Limb (tissue), 2 donors: ENCODE results near the gene MPZ.
"Not testable (repeated sequence)": the region's sequence is repeated elsewhere in the genome, so short reads cannot be mapped to it uniquely, and the experiment has no call there.

ENCODE experiments used
- DNase-seq, 2 donors: peaks; one replicate each; pipeline ENCODE4 v3.0.0-alpha.2; 2016; ENCODE audit errors: extremely low spot score in 2 of 2

The MPZ gene

DNA sequence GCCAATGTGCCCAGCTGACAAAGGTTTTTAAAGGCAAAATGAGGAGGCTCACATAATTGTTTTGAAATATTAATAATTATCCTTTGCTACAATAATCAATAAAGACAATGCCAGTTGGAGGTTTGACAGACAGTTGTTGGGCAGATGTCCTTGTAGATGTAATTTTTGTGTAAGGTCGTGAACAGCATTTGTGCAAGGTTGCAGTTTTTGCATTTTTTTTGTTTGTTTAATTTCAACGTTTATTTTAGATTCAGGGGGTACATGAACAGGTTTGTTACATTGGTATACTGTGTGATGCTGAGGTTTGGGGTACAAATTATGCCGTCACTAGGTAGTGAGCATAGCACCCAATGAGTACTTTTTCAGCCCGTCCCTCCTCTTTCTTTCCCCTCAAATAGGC, 9.3 kb downstream of the MPZ start:
- no peak for DNase-seq

DNA sequence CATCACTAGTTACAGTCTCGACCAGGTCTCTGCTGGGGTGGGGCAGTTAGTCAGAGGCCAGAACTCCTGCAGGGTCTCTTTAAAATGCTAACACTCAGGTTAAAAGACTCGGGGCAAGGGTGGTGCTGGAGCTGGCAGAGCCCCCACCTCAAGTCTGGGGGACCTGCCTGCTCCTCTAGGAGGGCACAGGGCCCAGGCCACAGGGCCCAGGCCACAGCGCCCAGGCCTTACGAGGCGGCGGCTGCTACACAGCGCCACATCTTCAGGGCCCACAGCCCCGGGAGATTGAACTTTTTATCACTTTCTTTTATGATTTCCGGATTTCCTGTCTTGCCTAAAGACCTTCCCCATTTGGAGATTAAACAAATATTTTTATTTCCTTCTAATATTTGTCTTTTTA, 10.4 kb downstream of the MPZ start:
- no peak for DNase-seq

DNA sequence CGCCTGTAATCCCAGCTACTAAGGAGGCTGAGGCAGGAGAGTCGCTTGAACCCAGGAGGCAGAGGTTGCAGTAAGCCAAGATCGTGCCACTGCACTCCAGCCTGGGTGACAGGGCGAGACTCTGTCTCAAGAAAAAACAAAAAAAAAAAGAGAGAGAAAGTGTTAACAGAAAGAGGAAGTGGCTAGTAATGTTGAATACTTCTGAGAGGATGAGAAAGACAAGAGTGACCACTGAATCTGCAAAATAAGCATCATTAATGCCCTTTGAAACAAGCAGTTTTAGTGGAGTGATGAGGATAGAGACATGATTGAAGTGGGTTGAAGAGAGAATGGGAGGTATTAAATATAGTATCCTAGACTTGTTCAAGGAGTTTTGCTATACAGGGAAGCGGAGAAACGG, 11.7 kb downstream of the MPZ start:
- no peak for DNase-seq

DNA sequence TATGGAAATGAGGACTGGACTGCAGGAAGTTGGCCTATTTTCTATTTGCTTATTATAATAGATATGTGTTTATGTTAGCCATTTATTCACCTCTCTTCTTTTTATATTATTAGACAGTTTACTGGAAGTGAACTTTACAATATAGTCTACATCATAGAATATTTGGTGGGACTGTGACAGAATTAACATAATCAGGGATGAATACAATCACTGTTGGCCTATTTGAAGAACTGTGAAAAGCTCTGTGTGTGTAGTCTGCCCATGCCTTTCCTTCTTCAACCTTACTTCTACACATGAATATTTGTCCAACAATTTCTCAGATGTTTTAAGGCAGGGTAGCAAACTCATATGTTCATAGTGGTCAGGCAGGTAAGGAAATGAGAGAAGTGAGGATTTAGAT, 12.4 kb downstream of the MPZ start:
- no peak for DNase-seq

DNA sequence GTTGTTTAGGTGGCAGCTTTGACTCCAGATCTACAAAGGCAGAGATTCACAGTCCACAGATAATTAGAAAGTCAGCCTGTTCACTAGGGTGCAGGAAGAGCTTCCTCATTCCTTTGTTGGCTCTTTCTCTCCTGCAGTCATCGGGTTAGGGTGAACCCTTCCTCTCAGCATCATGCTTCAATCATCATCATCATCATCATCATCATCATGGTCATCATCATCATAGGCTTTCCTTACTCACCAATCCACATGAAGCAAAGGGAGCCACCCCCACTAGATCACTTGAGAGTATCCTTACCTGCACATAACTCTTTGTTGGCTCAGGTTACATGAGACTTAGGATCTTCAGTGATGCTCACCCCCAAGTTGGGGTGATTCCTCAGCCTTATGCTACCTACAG, 19.0 kb downstream of the MPZ start:
- no peak for DNase-seq

DNA sequence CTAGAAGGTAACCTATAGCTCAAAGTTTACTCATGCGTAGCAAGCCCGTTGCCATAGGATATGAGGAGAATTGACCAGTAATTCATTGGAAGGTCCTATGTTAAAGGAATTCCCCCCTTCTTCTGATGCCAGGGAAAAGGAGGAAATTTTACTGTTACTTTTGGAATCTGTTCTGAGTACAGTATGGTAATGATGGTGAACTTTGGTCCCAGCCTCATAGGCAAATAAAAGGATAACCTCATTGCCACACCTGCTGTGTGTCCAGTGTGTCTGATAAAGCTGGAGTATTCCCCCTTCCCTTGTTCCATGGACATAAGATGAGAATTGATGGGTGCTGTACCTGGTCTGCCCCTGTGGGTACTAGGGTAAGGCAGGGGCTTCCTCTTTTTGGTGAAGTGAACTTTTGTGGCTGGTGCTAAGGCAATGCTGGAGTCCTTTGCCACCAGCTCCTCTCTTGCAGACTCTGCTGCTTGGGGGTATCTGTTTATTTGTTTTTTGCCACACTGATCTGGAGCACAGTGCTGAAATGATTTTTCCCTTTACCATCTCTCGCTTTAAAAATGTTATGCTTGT, 22.2 kb downstream of the MPZ start:
- no peak for DNase-seq

DNA sequence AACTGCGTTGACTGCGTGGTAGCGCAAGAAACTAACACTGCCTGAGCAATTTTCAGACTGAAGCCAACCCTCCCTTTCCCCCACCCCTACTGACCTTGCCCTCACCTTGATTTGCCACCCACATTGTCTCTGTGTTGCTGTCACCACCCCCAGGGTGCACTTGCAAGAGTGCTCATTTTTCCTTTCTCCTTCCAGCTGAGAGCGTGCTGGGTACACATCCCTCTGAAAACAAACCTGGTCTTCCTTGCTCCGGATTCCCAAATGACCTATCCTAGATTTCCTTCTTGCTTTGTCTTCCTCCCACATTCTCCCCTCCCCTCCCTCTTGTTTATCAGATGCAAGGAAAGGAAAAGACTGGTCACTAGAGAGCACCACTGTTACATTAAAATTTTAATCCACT, 24.2 kb downstream of the MPZ start:
- no peak for DNase-seq

DNA sequence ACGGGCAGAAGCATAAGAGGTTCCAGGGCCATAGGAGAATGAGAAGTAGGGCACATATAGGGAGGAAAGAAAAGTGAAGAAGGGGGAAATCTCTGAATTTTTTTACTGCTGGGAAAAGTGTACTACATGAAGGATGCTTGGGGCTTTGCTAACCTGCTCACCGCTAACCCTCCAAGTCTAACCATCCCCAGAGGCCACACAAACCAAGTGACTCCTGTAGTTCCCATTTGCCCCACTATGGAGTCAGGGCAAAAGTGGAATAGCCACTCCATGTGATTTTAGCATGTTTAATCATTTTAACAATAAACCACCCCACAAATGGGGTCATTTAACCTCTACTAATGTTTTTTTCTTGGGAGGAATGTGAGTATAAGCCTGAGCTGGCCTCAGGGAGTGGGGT, 24.7 kb downstream of the MPZ start:
- no peak for DNase-seq

DNA sequence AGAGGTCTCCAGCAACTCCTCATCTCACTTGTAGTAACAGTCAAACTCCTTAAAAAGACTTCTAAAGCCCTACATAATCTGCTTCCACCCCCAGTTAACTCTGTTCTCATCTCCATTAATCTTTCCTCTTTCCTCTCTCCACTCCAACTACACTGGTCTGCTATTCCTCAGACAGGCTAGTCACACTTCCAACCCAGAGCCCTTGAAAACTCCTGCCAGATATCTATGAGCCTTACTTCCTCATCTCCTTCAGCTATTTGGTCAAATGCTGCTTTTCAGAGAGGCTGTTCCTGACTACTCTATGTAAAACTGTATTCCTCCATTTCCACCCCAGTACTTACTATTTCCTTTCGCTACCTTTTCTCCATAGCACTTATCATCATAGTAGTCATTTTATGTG, 26.8 kb downstream of the MPZ start:
- DNase-seq = no peak

DNA sequence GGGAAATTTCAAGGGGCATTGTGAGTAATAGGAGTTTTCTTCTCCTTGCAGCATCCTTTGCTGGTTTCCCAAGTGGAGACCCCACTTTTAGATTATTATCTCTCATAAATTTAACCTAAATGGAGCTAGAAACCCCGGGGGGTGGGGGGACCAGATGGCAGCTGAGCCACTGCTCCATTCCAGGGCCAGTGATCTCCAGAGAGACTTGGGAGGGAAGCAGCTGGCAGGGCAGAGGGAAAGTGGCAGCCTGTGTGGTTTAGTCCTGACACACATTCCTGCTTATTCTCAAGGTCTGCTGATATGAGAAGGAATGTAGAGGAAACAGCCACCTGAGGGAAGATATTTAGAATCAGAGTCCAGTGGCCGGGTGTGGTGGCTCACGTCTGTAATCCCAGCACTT, 34.9 kb downstream of the MPZ start:
- no peak for DNase-seq

DNA sequence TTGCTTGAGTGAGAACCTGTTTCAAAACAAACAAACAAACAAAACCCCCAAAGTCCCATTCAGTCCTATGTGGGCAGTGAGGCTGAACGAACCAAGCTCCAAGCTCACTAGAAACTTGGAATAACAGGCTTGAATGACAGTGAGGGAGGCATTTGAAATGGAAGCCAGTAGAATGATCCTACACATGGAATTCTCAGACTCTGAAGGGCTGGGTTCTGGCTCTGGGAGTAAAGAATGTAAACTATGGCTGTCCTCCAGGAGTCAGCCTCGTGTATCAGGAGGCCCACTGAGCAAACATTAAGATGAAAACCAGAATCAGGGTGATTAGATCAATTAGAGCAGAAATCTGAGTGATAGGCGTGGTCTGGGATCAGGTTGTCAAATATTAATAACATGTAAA, 36.4 kb downstream of the MPZ start:
- no peak for DNase-seq

DNA sequence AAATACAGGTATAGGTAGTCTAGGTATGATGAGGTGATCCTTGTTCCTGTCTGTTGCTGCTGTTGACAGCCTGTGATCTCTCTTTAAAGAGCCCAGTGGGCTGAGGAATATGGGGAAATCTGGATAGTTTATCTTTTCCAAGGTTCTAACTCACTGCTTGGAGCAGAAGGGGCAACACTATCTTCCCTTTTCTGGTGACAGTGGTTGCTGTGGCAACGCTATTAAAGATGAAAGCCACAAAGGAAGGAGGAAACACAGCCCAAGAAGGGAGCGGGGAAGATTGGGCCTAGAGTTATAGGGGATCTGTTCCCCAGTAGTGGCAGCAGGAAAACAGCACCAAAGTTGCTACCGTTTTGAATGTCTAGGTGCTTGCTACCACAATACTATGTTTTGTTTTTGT, 42.4 kb downstream of the MPZ start:
- DNase-seq = no peak

DNA sequence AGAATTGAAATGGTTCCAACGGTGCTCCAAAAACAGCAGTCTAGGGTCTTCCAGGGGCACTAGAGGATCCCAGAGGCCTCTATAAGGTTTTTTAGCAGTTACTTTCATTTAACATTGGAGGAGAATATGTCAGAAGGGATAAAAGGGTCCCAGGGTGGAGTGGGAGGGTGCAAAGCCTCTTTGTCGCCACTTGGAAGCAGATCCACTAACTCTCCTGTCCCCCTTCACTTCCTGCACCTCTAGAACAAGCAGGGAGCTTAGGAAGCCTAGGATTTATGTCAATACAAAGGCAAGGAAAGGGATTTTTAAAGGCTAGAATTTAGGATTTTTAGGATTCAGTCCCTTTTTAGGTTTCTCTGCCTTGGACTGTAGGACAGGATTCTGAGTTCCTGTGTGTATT, 42.9 kb downstream of the MPZ start:
- no peak for DNase-seq

DNA sequence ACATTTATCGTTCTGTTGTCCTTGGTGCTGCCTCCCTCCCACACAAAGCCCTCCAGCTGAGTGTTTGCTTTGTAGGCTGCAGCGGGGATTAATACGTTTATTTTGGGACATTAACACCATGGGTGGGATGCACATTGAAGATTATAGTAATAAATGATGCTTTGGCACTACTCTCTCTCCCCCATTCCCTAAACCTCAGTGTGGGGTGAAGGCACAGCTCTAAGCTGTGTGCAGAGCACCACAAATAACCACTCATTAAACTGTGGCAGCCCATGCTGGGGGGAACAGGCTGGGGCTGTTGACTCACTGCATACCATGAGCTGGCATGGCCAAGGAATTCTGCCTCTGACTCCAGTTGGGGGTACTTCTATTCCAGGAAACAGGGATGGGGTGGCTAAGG, 43.6 kb downstream of the MPZ start:
- DNase-seq = no peak

DNA sequence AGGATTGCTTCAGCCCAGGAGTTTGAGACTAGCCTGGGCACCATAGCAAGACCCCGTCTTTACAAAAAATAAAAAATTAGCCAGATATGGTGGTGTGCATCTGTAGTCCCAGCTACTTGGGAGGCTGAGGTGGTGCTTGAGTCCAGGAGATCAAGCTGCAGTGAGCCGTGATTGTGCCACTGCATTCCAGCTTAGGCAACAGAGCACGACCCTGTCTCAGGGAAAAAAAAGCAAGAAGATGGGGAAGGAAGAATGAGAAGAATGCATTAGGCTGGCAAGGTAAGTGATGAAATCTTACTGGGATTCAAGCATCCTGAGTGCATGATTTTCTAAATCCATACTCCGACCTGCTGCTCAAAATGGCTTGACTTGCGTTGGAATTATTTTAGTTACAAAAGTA, 44.5 kb downstream of the MPZ start:
- no peak for DNase-seq

DNA sequence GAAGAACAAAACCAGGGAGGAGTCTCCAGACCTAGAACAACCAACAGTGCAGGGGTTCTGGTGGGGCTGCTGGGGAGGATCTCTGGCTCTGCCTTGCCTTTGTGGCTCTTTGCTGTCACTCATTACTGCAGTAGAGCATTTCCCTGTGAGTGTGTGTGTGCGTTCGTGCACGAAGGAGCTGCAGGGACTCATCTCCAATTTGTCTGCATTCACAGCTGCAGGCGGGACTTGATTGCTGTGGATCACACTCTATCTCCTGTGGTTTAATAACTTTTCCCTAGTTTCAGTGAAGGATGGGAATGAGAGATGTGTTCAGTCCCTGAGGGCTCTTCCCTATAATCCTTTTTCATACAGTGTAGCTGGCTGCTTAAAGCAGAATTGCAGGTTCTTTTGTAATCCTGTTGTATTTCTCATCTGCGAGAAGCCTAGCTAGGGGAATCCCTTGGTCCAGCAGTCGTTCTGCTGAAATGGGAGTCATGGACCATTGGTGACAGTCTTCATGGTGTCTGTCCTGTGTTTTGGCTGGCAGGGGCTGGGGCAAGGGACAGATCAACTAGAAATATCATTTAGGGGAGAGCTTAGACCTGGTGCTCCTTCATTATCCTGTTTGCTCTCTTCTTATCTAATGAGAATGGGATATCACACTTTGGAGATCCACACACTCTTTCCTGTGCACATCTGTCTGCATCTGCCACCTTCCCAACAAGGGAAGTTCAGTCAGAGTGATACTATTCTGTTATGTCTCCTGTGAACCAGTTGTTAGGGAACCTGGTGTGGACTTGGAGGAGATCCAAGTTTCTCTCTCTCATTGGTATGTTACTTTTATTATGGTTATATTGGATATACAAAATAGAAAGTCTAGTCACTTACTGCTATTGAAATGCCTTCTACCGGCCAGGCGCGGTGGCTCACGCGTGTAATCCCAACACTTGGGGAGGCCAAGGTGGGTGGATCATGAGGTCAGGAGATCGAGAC, 48.2 kb downstream of the MPZ start:
- no peak for DNase-seq

DNA sequence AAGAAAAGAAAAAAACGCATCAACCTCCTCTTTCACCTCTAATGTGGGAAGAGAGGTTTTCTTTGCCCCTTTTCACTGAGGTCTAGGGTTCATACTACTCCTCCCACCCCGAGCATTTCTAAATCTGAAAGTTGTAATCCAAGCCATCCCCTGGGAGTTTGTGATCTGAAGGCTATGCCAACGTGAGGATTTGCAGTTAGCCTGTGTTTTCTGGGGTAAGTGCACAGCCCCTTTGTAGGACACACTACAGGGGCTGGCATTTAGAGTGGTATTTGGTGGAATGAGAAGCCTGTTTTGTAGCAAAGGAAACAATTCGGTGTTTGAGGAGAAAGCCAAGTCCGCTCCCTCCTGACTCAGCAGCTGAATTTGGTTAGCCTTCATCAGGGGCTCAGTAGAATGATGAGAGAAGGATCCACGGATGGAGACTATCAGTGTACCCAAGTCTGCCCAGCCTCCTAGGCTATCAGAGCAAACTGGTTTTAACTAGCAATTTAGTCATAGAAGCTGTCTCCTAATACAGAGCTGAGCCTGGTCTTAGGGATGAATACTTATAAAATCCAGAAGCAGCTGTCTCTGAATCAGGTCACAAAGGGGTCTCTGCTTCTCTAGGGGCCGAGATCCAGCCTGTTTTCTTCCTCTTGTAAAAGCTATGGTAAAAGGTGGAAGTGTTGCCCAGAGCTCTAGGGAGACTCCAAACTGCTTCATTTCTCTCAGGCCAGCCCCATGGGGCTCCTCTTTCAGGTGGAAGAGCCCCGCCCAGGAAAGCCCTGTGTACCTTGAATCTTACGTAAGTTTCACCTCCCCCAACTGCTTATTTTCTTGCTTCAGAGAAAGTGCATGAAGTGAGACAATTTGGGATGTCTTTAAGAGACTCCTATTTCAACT, 49.1 kb downstream of the MPZ start:
- DNase-seq = no peak

DNA sequence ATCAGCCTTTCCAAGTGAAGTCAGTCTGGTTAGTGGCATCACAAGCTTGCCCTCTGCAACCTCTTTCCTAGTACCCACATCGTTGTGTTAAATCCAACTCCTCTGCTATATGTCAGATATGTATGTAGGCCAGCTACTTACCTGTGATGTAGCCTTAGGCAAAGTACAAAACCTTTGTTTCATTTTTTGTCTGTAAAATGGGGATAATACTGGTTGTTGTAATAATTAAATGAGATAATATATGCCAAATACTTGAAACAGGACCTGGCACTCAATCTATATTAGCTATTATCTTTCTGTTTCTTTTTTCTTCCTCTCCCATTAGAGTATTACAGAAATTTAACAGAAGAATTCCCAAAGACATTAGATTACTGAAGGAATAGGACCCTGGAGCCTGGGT, 50.0 kb downstream of the MPZ start:
- DNase-seq = no peak

DNA sequence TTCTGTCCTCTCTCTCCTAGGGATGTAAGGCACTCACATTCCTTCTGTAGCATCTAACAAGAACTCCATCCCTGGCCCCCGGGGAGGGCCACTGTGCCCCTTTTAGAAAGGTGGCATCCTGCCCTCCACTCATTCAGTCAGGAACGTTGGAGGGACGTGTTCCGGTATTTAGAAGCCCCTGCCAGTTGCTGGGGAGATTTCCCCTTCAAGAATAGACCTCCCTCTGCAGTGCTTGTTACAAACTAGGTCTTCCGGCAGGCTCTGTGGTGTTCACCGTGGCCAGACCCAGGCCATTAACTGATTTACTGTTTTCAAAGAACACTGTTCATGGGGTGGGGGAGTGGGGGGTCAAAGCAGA, 50.4 kb downstream of the MPZ start:
- no peak for DNase-seq

DNA sequence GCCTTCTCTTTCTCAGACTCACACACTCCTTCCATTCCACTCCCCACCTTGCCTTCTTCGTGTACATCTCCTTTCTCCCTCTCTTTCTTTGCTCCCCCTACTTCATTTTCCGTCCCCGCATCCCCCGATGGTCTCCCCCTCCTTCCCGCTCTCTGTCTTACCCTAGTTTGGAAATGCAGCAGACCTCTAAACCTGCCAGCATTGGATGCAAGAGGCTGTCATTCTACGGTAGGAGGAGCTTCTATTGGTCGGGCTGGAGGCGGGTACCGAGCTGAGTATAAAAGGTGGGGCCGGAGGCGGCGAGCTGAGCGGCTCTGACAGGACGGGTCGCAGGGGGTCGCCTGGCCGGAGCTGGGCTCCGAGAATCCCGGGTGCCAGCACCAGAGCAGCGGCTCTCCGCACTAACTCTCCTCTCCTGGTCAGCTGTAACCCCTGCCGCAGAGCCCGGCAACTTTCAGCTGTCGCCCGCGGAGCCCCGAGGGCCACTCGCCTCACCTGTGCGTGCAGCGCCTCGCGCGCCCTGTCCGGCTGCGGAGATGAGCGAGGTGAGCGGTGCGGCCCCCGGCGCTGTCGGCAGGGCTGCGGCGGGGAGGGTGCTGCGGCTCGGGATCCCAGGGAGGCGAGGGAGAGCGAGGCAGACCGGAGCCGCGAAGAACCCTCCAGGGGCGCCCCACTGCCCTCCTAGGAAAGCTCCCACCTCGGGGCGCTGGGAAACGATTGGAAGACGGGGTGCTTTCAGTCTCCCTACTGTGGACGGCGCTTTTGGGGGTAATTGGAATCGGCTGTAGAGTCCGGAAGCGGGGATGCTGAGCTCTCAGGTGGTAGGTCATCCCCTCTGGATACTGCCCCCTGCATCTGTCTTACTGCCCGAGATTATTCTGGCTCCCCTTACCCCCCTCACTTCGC, 51.1 kb downstream of the MPZ start, which contains the start of gene PCP4L1:
TSS of gene PCP4L1 (plus strand) at position 307 of the 906 bp plus-strand sequence. CDS start at position 537, 230 bp downstream.
- DNase-seq = peak; percentile 21 to 66

DNA sequence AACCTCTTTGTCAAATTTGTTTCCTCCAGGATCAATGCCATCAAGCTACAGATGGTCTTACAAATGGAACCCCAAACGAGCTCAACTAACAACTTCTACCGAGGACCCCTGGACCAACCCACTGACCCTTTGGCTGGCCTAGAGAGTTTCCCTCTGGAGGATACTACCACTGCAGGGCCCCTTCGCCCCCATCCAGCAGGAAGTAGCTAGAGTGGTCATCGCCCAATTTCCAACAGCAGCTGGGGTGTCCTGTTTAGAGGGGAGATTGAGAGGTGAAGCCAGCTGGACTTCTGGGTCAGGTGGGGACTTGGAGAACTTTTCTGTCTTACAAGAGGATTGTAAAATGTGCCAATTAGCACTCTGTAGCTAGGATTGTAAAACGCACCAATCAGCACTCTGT, 52.7 kb downstream of the MPZ start:
- DNase-seq = not testable (repeated sequence)
